Esophagus muscularis mucosa (tissue), 3 donors: ENCODE measurements around the gene ADAMTS13.
A peak's percentile ranks its signal among the peaks of the same experiment; 100 is the strongest.

Experiments used
- CTCF ChIP-seq, 3 experiments: fragments of 200-600 bp in 2 of 3; fragments of 450-650 bp in 1 of 3; sonication (generic) in 2 of 3; IDR thresholded peaks; one replicate each; pipeline ENCODE4 v1.5.1; 2017 to 2019; ENCODE audit warnings: antibody characterized with exemption in 3 of 3, mild to moderate bottlenecking in 2 of 3, moderate library complexity in 1 of 3
- POLR2A ChIP-seq: fragments of 450-650 bp; IDR thresholded peaks from one replicate; pipeline ENCODE4 v1.6.1; 2017; ENCODE audit warnings: antibody characterized with exemption, moderate library complexity, mild to moderate bottlenecking, low read depth

GRCh38 chr9:133403766-133404453 is 18.3 kb upstream of the ADAMTS13 start:
- TF ChIP-seq POLR2A (no peak), CTCF (IDR thresholded peaks at IDR 0.05) (peak; percentile 12 to 54 (median 35))
